ENCODE results near the gene GNAO1. TPM values are rescaled to one million over a fixed set of nuclear protein-coding genes. Genes with fewer than 3 reads are reported as not detected.
A peak's percentile ranks its signal among the peaks of the same experiment; 100 is the strongest.

The GNAO1 gene
- total RNA-seq, 1 donor from 2014 or later: 12.7 TPM

- DNase-seq (ENCODE audit: low spot score): no peak
These were observed 121.3 kb downstream of the GNAO1 start for GRCh38 chr16:56312556-56312955.

DNA sequence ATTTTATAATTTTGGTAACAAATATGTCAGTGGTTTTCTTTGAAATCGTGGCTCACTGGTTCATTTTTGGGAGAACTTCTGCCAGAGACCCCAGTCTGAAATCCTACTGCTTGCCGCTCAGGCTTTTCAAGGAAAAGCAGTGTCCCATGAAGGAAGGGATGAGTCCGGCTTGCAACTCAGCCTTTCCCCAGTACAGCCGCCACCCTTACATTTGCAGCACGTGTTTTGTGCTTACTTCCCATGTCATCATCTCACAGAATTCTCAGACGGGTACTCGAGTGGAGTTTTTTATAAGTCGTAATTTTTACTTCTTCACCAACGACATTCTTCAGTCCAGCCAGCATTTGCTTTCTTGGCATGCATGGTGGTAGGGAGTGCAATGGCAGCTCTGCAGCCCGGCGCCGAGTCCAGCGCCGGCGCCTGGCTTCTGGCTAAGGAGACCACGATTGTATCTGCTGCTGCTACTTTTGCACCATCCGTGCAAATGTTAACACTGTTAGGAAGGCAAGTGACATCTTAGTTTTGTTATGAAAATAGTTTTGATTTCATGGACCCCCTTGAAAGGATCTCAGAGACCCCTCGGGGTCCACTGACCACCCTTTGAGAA is 123.1 kb downstream of the GNAO1 start:
- no peak for DNase-seq (ENCODE audit: low spot score)

DNA sequence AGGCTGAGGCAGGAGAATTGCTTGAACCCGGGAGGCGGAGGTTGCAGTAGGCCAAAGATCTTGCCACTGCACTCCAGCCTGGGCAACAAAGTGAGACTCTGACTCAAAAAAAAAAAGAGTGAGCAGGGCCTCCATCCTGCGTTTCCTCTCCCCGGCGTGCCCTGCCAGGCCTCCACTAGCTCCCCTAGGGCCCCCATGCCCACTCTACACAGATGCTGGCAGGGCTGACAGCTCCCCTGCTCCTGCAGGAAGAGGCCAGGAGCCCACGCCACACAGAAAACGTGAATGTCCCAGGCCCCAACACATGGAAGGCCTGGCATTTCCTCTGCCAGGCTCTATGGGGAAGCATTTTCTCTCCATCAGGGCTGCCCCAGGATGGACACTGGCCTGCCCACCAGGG is 124.7 kb downstream of the GNAO1 start:
- DNase-seq (ENCODE audit: low spot score): no peak

DNA sequence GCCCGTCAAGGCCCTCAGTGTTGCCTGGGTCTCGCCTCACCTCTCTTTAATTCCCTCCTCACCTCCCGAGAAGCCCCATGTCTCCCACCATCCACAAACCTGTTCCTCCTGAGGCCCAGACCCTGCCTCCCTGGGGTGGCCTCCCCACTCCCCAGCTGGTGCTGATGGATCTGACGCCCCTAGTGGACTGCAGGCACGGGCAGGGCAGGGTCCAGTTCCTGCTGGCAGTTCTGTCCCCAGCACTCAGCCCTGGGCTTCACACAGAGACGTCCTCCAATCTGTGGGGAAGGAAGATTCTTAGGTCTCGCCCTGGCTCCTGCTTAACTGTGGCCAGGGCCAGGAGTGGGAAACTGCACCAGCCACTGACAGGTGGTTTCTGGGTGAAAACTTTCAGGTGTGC is 125.3 kb downstream of the GNAO1 start:
- DNase-seq (ENCODE audit: low spot score): no peak

GRCh38 chr16:56317998-56318826 is 126.9 kb downstream of the GNAO1 start:
- peak; percentile 73 for DNase-seq (ENCODE audit: low spot score)

DNA sequence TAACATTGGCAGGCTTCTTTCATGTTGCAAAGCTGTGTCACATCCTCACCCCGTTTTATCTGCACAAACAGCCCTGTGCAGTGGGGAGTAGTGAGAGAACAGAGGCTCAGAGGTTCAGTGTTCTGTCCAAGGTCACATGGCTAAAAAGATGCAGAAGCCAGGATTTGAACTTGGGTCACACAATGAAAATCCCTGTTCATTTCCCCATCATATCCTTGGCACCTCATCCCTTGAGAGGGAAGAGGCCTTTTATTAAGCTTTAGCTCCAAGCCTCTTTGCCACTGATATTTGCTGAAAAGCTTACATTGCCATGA is 127.5 kb downstream of the GNAO1 start:
- DNase-seq (ENCODE audit: low spot score): no peak

DNA sequence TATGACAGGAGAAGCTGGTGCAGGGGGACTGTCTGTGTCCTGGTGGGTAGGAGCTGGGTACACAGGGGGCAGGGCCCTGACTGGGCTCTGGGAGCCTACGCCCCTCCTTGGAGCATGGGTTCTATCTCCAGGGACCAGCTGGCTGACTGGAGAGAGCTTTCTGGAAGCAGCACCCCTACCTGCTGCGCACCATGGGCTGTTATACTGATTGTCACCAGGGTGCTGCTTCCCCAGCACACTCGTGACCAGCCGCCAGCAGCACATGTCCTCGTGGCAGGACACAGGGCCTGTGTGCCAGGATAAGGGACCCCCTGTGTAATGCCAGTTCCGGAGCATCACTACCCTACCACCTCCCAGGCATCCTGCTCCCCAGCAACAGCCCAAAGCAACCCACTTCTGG is 128.1 kb downstream of the GNAO1 start:
- no peak for DNase-seq (ENCODE audit: low spot score)

DNA sequence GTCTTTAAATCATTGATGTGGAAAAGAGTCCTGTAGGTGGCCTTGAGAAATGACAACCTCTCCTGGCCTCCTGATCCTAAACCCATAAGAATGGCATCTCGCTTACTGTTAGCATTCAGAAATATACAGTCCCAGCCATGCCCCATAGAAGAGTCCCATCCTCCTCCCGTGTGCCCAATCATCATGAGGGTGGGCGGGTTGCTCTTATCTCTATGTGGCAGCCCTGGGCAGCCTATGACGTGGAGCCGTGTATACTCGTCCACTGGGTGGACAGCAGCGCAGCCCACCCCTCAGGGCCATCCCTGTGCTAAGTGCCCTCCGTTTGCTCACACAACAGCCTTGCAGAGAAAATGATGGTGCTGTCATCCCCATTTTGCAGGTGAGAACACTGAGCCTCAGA is 128.8 kb downstream of the GNAO1 start:
- no peak for DNase-seq (ENCODE audit: low spot score)

DNA sequence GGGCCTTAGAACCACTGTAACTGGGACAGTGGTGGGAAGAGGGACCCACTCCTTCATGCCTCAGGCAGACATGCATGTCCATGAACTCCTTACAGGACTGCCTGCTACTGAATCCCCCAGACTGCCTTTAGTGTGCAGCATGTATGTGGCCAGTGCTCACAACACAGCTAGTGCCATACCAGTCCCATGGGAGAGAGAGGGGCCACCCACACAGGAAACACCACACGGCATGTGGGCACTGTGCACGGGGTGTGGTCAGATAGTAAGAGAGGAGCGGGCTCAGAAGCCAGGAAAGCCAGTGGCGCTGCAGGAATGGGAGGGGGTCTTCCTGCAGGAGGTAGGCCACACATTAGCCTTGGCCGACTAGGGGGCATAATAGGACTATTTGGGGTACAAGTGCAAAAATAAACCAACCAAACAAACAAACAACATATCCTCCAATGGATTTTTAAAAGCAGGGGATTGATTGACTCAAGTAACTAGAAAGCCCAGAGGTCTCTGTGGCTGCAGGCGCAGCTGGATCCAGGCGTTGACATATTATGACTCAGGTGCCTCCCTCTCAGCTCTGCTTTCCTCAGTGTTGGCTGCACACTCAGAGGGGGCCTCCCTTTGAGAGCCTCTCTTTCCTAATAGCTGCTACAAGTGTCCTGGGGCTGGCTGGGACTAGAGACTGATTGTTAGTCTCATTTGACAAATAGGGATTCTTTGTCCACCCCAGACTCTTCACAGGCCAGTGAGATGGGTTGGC is 129.7 kb downstream of the GNAO1 start:
- DNase-seq (ENCODE audit: low spot score): no peak

DNA sequence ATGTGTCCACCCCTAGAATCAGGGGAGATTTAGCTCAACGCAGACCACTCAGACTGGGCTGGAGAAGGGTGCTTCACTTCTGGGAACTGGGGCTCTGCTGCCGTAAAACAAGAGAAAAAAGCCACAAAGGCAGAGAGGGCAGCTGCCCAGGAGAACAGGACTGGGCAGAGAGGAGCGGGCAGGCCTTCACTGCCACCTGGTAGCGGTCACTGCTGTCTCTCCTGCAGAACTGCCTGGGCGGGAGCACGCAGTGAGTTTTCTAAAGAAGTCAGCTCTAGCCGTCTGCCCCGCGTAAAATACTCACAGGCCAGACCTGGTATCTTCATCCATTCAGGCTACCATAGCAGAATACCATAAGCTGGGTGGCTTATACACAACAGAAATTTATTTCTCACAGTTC is 130.3 kb downstream of the GNAO1 start:
- DNase-seq (ENCODE audit: low spot score): no peak

DNA sequence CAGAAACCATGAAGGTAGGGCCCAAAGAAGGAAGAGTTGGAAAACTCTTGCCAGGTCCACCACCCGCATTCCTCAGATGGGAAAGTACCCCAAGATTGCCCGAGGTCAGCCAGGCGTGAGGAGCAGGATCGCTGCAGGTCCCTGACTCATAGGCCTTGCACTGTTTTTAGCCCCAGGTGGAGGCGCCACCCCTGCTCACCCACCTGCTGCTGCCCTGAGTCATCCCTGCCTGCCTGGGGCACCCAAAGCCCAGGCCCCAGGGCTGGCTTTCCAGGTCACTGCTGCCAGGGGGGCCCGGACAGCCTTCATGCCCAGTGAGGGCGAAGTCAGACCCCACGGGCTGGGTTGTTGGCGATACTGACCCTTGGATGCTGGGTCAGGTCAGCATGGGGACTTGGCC is 133.1 kb downstream of the GNAO1 start:
- no peak for DNase-seq (ENCODE audit: low spot score)

- no peak for DNase-seq (ENCODE audit: low spot score)
These were observed 134.7 kb downstream of the GNAO1 start for GRCh38 chr16:56325956-56326355.

- DNase-seq (ENCODE audit: low spot score): no peak
These were observed 136.0 kb downstream of the GNAO1 start for GRCh38 chr16:56327071-56327928.

DNA sequence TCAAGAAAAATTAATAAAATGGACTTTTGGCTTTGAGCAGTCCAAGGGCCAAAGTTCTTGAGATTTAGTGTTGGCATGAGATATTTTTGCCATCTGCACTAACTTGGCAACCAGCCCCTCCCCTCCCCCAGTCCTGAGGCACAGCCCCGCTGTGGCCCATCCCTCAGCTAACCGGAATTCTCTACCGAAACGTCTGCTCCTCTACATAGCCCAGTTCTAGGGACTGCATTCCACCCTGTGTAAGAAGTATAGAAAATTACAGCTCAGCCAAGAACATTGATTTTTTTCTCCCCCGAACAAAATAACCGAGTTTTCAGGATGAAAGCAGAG is 136.6 kb downstream of the GNAO1 start:
- DNase-seq (ENCODE audit: low spot score): no peak

DNA sequence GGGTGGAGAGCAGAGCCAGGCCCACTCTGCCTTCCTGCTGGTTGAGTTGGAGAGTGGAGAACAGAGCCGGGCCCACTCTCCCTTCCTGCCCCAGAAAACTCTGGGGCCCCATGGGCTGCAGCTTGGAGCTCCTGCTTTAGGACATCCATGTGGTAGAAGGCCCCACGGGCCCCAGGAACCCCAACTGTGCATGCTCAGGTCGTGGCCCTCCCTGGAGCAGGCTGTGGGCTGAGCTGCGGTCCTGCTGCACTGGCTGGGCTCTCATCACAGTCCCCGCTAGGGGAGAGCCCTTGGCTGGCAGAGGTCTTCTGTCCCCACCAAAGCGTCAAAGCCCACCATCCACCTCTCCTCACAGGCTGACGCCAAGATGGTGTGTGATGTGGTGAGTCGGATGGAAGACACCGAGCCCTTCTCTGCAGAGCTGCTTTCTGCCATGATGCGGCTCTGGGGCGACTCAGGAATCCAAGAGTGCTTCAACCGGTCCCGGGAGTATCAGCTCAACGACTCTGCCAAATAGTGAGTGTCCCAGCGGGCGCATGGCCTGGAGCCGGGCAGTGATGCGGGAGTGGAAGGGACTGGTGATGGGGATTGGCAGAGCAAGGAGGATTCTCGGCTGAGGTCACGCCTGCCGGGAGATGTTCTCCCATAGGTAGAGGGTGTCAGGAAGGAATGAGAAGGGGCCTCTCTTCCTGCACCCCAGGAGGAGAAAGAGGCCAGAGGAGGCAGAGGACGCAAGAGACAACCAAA is 137.2 kb downstream of the GNAO1 start:
- DNase-seq (ENCODE audit: low spot score): no peak

DNA sequence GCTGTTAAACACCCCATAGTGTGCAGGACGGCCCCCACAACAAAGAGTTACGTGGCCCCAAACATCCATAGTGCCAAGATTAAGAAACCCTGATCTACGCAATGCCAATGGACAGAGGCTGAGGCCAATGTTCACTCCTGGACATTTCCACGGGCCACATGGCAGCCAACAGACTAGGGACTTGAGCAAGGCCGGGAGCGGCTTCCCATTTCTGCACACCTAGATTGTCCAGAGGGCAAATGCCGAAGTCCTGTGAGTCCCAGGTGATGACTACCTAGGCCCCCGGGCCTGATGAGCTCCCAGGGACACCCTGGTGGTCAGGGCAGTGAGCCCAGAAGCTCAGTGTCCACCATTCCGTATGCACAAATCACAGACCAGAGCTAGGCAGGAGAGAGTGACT is 138.6 kb downstream of the GNAO1 start:
- no peak for DNase-seq (ENCODE audit: low spot score)

DNA sequence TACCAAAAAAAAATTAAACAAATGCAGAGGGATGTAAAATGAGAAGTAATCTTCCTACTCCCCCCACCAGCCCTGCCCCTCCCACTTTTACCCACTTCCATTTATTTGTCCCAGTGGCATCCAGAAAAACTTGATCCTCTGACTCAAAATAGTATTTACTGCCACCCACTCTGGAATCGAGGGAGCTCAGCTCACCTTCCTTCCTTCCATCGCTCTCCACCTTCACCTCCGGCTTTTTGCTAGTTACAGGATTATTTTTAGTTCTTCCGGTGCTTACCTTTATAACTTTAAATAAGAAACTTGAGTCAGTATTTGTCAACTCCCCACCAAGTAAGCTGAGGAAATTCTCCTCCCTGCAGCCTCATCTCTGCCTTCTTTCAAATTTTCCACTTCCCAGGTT is 139.2 kb downstream of the GNAO1 start:
- DNase-seq (ENCODE audit: low spot score): no peak

DNA sequence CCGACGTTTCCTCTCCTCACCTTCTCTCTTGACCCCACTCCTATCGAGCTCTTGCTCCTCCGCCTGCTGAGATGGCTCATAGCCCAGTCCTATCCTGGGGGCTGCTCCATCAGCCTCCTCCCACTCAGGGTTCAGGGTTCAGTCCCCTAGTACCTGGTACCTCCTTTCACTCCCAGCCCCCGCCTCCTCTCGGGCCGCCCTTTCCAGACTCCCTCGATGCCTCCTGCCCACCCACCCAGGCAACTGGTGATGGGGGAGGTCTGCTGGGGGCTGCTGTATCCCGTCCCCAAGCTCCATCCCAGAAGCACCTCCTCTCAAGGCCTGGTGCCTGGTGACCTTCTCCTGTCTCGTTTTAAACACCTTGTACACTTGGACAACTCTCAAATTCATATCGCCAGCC is 140.1 kb downstream of the GNAO1 start:
- no peak for DNase-seq (ENCODE audit: low spot score)

DNA sequence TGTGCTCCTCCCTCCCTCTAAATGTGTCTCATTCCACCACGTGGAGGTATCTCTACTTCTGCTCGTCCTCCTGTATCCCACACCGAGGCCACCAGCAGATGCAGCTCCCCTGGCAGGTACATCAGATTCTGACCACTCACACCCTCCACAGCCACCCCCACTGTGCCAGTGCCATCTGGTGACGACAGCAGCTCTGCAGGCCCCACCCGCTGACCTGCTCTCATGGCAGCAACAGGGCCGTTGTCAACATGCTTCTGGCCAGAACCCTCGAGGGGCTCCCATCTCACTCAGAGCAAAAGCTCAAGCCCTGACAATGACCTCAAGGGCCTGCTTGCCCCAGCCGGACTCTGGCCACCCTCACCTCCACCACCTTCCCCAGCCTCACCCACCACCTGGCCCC is 140.6 kb downstream of the GNAO1 start:
- no peak for DNase-seq (ENCODE audit: low spot score)

DNA sequence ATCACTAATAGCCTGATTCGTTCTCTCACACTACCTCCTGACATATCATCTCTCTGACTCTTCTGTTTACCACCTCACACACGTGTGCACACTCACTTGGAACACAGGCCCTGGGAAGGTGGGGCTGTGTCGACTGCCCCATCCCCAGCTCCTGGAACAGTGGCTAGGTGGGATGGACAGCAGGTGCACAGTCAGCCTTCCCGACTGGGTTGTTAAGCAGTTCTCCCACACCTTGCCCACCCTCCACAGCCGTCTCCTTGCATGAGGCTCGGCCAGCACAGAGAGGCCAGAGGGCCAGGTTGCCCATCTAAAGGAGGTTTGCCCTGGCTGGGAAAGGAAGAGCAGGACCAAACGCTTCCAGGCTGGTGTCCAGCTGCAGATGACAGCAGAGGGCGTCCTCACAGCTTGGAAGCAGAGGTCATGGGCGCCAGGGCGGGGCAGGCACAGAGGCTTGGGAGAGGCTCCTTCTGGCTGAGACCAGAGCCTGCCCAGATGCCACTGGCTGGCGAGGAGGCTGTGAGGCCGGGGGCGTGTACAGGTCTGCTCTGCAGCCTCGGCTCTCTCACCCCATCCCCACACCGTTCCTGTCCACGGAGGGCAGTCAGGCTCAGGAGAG is 141.3 kb downstream of the GNAO1 start:
- DNase-seq (ENCODE audit: low spot score): peak; percentile 48

- no peak for DNase-seq (ENCODE audit: low spot score)
These were observed 143.5 kb downstream of the GNAO1 start for GRCh38 chr16:56334761-56335160.

Measured in mucosa of gallbladder (tissue), 1 donor.